ENCODE data around the gene TOX3. TPM values are rescaled to one million over a fixed set of nuclear protein-coding genes. Genes with fewer than 3 reads are reported as not detected.

Gene TOX3
- total RNA-seq, 1 donor from 2014 or later: 7.4 TPM

- Histone ChIP-seq H3K36me3 (ENCODE audit: control insufficient read depth, insufficient read depth, low read length) (no peaks in the 10 kb centered on the region), H3K4me3 (ENCODE audit: low read depth, low read length) (no peak overlapping the region), H3K27me3 (ENCODE audit: control insufficient read depth, insufficient read depth, low read length) (no peaks in the 10 kb centered on the region)
- no peak for DNase-seq (ENCODE audit: low read depth)
- no peak for TF ChIP-seq CTCF (IDR thresholded peaks at IDR 0.05; ENCODE audit: insufficient read depth, low read length, poor library complexity, severe bottlenecking)
Measured at GRCh38 chr16:52465711-52466267, 81.2 kb downstream of the TOX3 start.

GRCh38 chr16:52463904-52464303 is 83.0 kb downstream of the TOX3 start:
- TF ChIP-seq CTCF (IDR thresholded peaks at IDR 0.05; ENCODE audit: insufficient read depth, low read length, poor library complexity, severe bottlenecking): no peak
- no peak overlapping the region for H3K4me3 ChIP-seq (ENCODE audit: low read depth, low read length)
- H3K36me3 ChIP-seq (ENCODE audit: control insufficient read depth, insufficient read depth, low read length): no peaks in the 10 kb centered on the region
- no peak for DNase-seq (ENCODE audit: low read depth)
- H3K27me3 ChIP-seq (ENCODE audit: control insufficient read depth, insufficient read depth, low read length): no peaks in the 10 kb centered on the region

GRCh38 chr16:52462816-52463215 is 84.1 kb downstream of the TOX3 start:
- DNase-seq (ENCODE audit: low read depth): no peak
- Histone ChIP-seq H3K27me3 (ENCODE audit: control insufficient read depth, insufficient read depth, low read length) (no peaks in the 10 kb centered on the region), H3K4me3 (ENCODE audit: low read depth, low read length) (no peak overlapping the region), H3K36me3 (ENCODE audit: control insufficient read depth, insufficient read depth, low read length) (no peaks in the 10 kb centered on the region)
- TF ChIP-seq CTCF (IDR thresholded peaks at IDR 0.05; ENCODE audit: insufficient read depth, low read length, poor library complexity, severe bottlenecking): no peak

- DNase-seq (ENCODE audit: low read depth): no peak
- Histone ChIP-seq H3K4me3 (ENCODE audit: low read depth, low read length) (no peak overlapping the region), H3K36me3 (ENCODE audit: control insufficient read depth, insufficient read depth, low read length) (no peaks in the 10 kb centered on the region), H3K27me3 (ENCODE audit: control insufficient read depth, insufficient read depth, low read length) (no peaks in the 10 kb centered on the region)
- TF ChIP-seq CTCF (IDR thresholded peaks at IDR 0.05; ENCODE audit: insufficient read depth, low read length, poor library complexity, severe bottlenecking): no peak
Measured at GRCh38 chr16:52460639-52461178, 86.2 kb downstream of the TOX3 start.

GRCh38 chr16:52456368-52456767 is 90.6 kb downstream of the TOX3 start:
- Histone ChIP-seq H3K27me3 (ENCODE audit: control insufficient read depth, insufficient read depth, low read length) (no peaks in the 10 kb centered on the region), H3K4me3 (ENCODE audit: low read depth, low read length) (no peak overlapping the region), H3K36me3 (ENCODE audit: control insufficient read depth, insufficient read depth, low read length) (no peaks in the 10 kb centered on the region)
- no peak for DNase-seq (ENCODE audit: low read depth)
- TF ChIP-seq CTCF (IDR thresholded peaks at IDR 0.05; ENCODE audit: insufficient read depth, low read length, poor library complexity, severe bottlenecking): no peak
